ENCODE data around the gene OR2T12.
"Not testable (repeated sequence)": the region's sequence is repeated elsewhere in the genome, so short reads cannot be mapped to it uniquely, and the experiment has no call there.

The OR2T12 gene

GRCh38 chr1:248303324-248303723 is at the start of gene OR2T12:
Gene OR2T12, minus strand, starts transcription at chr1:248303424. Its CDS starts 7,846 bp downstream, at chr1:248295578.
- no peak for DNase-seq (ENCODE audit: low read depth)

GRCh38 chr1:248348475-248348874 is 45.3 kb upstream of the OR2T12 start, which contains the start of gene OR14C36:
Gene OR14C36, plus strand, starts transcription at chr1:248348775. Its CDS starts 0 bp downstream, at chr1:248348775.
- TF ChIP-seq, protein P1, sequence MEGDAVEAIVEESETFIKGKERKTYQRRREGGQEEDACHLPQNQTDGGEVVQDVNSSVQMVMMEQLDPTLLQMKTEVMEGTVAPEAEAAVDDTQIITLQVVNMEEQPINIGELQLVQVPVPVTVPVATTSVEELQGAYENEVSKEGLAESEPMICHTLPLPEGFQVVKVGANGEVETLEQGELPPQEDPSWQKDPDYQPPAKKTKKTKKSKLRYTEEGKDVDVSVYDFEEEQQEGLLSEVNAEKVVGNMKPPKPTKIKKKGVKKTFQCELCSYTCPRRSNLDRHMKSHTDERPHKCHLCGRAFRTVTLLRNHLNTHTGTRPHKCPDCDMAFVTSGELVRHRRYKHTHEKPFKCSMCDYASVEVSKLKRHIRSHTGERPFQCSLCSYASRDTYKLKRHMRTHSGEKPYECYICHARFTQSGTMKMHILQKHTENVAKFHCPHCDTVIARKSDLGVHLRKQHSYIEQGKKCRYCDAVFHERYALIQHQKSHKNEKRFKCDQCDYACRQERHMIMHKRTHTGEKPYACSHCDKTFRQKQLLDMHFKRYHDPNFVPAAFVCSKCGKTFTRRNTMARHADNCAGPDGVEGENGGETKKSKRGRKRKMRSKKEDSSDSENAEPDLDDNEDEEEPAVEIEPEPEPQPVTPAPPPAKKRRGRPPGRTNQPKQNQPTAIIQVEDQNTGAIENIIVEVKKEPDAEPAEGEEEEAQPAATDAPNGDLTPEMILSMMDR (IDR thresholded peaks at IDR 0.05; ENCODE audit: low read length, missing control alignments): no peak
- DNase-seq (ENCODE audit: low read depth): no peak

More at GRCh38 chr1:248303324-248303723, at the start of gene OR2T12:
- TF ChIP-seq, protein P1 (IDR thresholded peaks at IDR 0.05; ENCODE audit: low read length, missing control alignments): no peak
- H3K4me3 ChIP-seq (replicated peaks; ENCODE audit: low read depth, low read length): no peak within 1 kb of the TSS

DNA sequence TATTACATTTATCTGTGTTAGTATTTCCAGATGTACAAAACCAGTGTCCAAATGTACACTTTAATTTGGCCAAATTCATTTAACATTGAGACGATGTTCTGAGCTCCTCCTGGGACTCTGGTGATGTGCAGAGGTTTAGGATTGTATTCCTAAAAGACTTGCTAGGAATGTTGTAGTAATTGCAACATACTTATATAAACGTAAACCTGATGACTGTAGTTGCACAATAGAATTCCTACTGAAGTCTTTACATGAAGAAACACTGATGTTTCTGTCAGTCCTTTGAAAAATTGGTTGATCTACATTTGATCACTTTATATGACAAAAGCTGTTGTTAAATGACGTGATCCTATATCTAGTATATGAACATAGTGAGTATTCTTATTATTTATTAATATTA is 40.2 kb upstream of the OR2T12 start:
- H3K4me3 ChIP-seq (replicated peaks; ENCODE audit: low read depth, low read length): no peak overlapping the region
- DNase-seq (ENCODE audit: low read depth): no peak
- TF ChIP-seq, protein P1 (IDR thresholded peaks at IDR 0.05; ENCODE audit: low read length, missing control alignments): no peak

More at GRCh38 chr1:248348475-248348874, 45.3 kb upstream of the OR2T12 start, which contains the start of gene OR14C36:
- no peak within 1 kb of the TSS for H3K4me3 ChIP-seq (replicated peaks; ENCODE audit: low read depth, low read length)

GRCh38 chr1:248324468-248324867 is 21.2 kb upstream of the OR2T12 start, which contains the start of gene OR2M7:
Gene OR2M7, minus strand, starts transcription at chr1:248324568. Its CDS starts 0 bp downstream, at chr1:248324568.
- no peak within 1 kb of the TSS for H3K4me3 ChIP-seq (replicated peaks; ENCODE audit: low read depth, low read length)
- no peak for DNase-seq (ENCODE audit: low read depth)
- TF ChIP-seq, protein P1 (IDR thresholded peaks at IDR 0.05; ENCODE audit: low read length, missing control alignments): no peak

DNA sequence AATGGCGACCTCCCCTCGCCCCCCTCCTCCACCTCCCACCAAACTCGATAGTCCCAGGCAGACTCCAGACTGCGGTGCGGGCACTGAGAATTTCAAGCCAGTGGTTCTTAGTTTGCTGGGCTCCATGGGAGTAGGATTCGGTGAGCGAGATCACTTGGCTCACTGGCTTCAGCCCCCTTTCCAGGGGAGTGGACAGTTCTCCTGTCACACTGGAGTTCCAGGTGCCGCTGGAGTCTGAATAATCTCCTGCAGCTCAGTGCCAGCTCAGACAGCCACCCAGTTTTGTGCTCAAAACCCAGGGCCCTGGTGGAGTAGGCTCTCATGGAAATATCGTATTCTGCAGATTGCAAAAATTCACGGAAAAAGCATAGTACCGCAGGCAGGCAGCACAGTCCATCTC is 13.6 kb upstream of the OR2T12 start:
- H3K4me3 ChIP-seq (replicated peaks; ENCODE audit: low read depth, low read length): no peak overlapping the region
- DNase-seq (ENCODE audit: low read depth): no peak
- TF ChIP-seq, protein P1 (IDR thresholded peaks at IDR 0.05; ENCODE audit: low read length, missing control alignments): no peak

DNA sequence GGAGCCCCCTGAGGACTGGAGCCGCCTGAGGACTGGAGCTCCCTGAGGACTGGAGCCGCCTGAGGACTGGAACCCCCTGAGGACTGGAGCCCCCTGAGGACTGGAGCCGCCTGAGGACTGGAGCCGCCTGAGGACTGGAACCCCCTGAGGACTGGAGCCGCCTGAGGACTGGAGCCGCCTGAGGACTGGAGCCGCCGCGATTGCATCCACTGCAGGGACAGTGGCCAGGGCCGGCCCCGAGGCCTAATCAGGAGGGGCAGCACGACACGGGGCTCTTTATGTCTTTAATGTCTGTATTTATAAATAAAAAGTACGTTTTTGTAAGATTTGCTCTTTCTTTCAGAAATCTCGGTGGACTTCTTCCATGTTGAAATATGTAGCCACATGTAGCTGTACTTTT is 3.5 kb upstream of the OR2T12 start:
- H3K4me3 ChIP-seq (replicated peaks; ENCODE audit: low read depth, low read length); DNase-seq (ENCODE audit: low read depth): not testable (repeated sequence)

DNA sequence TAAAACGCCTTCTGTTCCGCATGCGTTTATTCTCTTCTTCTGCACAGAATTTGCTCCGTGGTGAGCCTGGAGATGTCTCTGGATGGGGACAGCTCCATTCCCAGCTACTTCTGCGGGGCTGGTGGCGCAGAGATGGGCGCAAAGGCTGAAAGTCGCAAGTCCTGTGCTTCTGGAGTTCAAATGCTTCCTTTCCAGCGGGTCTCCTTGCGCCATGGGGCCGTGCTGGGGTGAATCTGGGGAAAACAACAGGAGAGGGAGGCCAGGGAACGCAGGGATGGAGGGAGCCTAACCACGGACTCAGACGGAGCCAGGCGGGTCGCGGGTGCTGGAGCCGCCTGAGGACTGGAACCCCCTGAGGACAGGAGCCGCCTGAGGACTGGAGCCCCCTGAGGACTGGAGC is 2.9 kb upstream of the OR2T12 start:
- DNase-seq (ENCODE audit: low read depth): no peak
- TF ChIP-seq, protein P1 (IDR thresholded peaks at IDR 0.05; ENCODE audit: low read length, missing control alignments): no peak
- H3K4me3 ChIP-seq (replicated peaks; ENCODE audit: low read depth, low read length): no peak overlapping the region

GRCh38 chr1:248305672-248306071 is 2.4 kb upstream of the OR2T12 start:
- not testable (repeated sequence) for DNase-seq (ENCODE audit: low read depth); H3K4me3 ChIP-seq (replicated peaks; ENCODE audit: low read depth, low read length)

Measured in fibroblast of pulmonary artery (primary cell).